NCI-H1930 (cell line): ENCODE data around the gene PBX4.

Source experiments
- DNase-seq, 2 experiments: peaks; one replicate each; lab custom pipeline; 2025; lab: John Stamatoyannopoulos, UW

The PBX4 gene

DNA sequence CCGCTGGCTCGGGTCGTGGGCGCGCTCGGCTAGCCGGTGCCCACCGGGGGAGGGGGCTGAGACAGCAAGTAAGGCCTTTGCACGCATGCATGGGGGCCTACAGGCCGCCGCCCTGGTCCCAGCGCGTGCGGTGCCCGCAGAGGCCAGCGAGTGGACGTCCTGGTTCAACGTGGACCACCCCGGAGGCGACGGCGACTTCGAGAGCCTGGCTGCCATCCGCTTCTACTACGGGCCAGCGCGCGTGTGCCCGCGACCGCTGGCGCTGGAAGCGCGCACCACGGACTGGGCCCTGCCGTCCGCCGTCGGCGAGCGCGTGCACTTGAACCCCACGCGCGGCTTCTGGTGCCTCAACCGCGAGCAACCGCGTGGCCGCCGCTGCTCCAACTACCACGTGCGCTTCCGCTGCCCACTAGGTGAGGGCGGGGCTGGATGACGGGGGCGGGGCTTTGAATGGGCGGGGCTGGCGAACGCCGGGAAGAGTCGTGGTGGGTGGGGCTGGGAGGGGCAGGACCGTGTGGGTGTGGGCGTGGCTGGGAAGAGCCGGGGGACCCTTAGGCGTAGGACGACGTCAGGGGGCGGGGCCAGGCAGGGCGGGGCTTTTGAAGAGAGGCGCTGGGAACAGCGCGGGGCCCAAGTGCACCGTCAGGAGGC, 78.3 kb downstream of the PBX4 start:
- peak; percentile 24 to 37 for DNase-seq

DNA sequence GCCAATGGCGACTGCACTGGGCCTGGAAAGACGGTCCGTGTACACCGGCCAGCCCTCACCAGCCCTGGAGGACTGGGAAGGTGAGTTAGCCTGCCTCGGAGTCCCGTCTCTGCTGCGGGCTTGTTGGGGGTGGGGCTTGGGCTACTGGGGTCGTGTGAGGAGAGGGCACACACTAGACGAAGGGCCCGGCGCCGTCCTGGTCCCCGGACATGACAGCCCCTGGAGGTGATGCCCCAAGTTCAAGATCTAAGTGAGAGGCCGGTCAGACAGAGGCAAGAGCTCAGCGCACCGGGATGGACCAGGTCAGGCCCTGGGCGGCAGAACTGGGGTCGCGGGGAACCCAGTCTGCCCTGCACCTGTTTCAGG, 78.8 kb downstream of the PBX4 start:
- DNase-seq = no peak

DNA sequence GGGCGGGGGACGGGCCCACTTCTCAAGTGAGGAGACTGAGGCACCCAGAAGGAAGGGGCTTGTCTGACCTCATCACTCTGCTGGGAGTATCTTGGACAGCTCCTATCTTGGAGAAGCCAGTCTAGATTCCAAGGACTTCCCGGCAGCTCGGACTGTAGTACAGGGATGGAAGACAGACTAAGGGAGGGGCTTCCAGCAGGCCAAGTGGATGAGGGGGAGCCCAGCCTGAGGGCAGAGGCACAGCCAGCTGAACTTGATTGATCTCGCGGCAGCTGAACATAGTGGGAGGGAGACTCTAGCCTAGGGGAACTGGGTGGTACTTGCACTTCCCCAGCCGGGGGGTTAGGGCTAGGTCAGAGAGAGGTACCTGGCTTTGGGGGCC, 79.7 kb downstream of the PBX4 start:
- DNase-seq = no peak

DNA sequence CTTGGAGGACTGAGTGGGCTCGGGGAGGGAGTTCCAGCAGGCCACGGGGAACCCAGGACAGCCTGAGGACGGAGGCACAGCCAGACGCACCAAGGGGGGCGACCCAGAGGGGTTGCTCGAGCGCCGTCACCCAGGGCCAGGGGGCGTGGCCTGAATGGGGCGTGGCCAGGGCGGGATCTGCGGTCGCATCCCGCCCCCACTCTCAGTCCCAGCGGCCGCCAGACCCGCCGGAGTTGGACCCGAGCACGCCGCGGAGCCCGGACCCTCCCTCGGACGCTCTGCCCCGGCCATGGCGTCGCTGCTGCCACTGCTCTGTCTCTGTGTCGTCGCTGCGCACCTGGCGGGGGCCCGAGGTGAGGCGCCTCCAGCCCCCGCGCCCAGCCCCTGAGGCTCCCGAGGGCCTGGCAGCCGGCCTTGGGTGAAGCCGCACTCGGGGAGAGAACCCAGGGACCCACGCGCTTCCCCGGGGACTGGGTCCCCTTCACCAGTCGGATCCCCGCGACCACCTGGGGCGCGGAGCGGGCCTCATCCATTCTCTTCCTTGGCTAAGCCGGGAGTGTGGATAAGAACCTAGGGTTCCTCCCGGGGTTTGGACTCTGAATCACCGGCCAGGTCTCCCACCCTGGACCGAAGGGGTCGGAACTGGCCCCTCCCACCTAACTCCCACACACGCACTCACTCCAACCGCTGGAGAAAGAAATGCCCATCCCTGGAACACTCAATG, 80.3 kb downstream of the PBX4 start, which contains the start of gene CILP2:
TSS of gene CILP2 (plus strand) at position 205 of the 724 bp plus-strand sequence. CDS start at position 290, 85 bp downstream.
- peak in 1 of 2 experiments; percentile 40 for DNase-seq

DNA sequence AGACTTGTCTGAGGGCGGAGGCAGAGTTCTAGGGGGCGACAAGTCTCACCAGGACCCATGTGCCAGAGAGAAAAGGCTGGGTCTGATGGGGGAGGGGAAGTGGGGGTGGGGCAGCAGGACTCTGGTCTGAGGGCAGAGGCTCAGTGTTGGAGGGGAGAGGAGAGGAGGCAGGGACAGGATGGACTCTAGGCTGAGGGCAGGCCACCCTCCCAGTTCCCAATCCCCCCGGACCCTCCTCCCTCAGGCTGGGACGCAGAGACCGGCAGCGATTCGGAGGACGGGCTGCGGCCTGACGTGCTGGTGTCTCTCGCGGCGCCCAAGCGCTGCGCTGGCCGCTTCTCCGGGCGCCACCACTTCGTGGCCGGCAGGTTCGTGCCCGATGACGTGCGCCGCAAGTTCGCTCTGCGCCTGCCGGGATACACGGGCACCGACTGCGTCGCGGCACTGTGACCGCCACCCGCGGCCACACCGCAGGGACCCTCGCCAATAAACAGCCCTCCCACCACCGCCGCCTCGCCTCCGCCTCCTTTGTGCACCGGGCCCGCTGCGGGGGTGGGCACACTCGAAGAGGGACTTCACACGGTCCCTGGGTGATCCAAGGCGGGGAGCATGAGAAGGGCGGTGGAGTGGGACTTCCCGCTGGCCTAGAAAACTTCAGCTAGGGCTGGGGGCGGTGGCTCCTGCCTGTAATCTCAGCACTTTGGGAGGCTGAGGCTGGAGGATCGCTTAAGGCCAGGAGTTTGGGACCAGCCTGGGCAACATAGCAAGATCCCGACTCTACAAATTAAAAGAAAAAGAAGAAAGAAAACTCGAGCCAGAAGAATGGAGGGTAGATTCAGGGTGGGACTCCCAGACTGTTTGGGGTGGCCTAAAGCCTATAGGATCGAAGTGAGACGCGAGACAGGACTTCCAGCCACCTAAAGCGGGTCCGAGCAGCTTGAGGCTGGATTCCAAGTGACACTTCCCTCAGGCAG, 81.1 kb downstream of the PBX4 start:
- DNase-seq = peak in 1 of 2 experiments; percentile 20

DNA sequence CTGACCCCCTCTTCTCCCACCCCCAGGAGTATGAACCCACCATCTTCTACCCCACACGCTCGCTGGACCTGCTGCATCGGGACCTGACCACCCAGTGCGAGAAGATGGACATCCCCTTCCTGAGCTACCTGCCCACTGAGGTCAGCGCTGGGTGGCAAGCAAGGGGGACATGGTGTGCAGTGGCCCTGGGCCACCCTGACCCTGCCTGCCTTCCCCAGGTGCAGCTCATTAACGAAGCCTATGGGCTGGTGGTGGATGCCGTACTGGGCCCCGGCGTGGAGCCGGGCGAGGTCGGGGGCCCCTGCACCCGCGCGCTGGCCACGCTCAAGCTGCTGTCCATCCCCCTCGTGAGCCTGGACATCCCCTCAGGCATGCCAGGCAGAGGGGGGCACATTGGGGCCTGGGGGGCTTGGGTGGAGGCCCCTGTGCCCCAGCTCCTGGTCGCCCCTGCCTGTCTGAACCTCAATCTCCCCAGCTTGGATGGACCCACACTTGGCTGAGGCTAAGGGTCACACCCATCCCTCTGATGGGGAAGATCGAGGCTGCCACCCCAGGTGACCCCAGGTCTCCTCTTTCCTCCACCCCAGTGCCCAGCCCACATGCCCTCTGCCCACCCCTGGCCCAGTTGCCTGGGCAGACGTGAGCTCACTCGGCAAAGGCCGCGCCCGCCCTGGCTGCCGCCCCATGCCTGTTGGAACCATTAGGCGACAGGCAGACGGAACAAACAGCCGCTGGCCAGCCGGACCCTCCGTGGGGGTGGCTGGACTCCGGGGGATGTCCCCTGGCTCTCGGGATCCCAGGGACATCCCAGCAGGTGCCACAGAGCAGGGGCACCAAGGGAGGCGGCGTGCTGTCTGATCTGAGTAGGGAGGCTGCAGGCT, 82.9 kb downstream of the PBX4 start:
- no peak for DNase-seq

DNA sequence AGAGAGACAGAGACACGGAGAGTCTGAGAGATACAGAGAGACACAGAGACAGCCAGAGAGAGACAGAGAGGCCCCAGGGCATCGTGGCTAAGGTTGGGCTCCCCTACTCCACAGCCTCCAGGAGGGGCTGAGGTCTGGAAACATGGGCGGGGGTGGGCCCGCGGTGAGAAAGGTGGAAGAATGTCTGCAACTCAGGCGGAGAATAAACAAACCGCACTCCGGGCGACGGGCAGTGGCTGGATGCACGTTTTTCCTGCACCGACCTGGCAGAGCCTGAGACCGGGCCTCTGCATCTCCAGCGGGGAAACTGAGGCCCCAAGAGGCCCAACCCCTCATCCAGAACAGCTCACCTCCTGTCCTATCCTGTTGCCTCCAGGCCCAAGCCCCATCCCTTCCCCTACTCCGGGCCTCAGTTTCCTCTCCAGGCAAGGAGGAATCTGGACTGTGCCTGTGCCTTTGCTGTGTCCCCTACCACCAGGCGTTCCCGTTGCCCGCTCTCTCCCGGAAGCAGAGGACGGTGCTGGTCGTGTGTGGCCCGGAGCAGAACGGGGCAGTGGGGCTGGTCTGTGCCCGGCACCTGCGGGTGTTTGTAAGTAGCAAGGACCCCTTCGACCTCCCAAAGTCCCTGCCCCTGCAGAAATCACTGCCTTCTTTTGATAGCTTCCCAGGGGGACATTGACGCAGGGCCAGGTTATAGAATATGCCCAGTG, 83.8 kb downstream of the PBX4 start:
- DNase-seq = no peak

DNA sequence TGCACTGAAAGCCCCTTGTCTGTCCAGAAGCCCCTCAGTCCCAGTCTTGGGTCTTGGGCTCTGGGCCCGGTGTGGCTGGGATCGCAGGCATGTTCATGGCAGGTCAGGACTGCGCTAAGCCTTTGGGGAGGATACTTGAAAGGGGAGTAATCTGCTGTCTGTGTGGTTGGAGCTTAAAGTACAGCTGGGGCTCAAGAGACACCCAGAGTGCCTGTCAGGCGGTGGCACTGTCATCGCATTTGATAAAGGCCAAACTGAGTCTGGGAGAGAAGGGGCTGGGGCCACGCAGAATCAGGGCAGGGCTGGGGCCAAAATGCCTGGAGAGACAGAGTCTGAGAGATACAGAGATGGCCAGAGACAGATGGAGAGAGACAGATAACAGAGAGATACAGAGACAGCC, 84.6 kb downstream of the PBX4 start:
- no peak for DNase-seq

DNA sequence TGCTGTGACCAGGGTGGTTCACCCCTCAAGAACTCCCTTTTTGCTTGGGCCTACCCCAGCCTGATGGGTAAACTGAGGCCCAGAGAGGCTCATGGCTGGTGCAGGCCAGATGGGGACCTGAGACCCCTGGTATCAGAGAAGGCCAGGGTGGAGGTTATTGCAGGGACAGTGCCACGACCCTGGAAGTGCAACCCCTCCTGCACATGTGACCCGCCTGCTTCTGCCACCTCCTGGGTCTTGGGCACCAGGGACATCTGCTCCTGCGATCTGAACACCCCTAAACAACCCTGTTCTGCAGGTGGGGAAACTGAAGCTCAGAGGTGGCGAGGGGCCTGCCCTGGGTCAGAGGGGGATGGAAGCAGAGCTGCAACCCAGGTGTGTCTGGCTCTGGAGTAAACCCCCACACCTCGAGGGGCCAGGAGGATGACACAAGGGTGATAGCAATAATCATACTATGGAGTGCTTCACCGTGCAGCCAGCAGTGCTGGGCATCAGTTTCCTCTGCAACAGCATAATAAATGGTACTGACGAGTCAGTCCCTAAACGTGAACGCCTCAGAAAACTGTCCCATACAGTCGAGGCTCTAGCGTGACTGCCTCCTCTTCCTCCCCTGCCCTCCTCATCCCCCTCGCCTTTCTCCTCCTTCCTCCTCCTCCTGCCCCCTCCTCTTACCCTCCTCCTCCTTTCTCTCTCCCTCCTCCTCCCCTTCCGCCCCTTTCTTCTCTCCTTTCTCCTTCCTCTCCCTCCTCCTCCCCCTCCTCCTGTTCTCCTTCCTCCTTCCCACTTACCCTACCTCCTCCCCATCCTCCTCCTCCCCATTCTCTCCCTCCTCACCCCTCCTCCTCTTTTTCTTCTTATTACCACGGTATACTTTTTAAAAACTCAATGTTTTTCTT, 85.4 kb downstream of the PBX4 start:
- DNase-seq = no peak

DNA sequence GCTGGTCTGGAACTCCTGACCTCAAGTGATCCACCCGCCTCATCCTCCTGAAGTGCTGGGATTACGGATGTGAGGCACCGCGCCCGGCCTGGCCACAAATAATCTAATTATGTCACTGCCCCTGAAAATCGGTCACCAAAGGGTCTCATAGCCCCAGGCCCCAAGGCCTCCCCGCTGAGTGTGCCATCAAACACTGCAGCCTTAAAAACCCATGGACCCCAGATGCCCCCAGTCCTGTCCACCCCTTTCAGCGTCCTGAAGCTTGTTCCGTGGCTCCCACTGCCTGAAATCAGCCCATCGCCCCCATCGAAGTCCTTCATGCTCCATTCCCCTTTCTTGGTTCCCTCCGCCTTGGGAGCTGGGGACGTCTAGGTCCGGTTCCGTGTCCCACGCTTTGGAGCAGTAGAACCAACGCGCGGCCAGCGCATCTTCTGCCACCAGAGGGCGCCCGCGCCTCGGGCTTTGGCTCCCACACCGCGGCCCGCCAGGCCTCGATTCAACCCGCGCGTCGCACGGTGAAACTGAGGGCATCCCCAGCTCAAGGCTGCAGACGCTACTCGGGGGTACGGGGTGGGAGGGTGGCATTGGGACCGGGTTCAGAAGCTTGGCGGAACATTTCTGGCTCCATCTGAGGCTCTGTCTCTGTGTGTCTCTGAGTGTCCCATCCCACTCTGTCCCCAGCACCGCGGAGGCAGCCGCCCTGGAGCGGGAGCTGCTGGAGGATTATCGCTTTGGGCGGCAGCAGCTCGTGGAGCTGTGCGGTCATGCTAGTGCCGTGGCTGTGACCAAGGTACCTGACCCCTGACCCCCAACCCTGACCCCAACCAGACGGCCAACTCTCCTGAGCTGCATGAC, 86.3 kb downstream of the PBX4 start:
- DNase-seq = peak; percentile 44 to 54

DNA sequence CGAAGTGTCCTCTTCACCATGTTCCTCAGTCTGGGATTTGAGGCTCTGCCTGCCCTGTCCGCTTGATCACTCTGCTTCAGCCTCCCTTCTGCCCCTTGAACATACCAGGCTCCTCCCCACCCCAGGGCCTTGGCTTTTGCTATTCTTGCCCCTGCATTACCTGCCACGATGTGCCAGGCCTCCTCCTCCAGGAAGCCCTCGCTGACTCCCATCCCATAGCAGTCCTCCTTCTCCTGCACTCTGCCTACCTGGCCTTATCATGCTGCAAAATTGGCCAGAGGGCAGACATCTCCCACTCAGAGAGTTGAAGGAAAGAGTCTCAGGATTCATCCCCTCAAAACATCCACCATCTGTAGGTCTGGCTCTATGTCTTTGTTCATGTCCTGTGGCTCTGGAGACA, 87.6 kb downstream of the PBX4 start:
- DNase-seq = no peak

DNA sequence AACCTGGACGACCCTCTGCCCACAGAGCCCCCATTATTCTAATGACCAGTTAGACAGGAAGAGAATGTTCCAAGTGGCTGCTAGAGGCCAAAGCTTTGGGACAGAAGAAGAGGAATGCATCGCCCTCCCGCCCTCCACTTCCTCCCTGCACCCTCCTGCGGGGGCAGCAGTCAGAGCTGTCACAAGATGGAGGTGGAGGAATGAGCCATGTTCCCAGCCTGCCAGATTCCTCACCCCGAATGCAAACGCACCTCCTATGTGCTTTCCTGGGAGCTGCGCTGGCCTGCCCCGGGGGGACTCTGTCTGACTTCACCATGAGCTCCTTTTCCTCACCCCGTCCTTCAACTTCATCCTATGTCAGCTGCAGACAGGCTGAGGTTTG, 88.1 kb downstream of the PBX4 start:
- DNase-seq = no peak

DNA sequence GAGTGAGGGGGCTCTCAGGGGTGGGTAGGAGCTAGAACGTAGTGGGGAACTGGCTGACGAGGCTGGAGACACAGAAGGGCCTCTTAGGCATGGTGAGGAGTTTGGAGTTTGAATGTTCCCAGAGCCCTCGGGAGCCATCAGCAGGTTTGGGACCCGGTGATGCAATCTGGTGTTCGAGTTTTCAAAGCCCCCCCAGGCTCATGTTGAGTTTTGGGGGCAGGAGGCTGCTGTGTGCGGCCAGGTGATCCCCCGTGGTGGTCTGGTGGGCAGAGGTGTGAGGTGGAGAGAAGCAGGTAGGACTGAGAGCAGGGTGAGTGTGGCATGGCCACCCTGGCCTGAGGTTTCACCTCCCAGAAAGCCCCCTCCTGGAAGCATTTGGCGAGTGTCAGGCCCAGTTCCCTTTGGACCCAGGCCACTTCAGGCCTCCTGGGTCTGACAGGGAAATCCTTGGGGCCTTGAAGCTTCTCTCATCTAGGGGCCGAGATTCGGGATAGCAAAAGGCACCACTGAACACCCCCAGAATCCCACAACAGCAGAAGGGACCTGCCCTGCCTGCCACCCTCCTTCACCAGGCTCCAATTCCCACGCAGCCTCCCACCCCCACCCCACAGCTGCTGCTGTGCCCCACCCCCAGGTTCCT, 88.6 kb downstream of the PBX4 start:
- no peak for DNase-seq

DNA sequence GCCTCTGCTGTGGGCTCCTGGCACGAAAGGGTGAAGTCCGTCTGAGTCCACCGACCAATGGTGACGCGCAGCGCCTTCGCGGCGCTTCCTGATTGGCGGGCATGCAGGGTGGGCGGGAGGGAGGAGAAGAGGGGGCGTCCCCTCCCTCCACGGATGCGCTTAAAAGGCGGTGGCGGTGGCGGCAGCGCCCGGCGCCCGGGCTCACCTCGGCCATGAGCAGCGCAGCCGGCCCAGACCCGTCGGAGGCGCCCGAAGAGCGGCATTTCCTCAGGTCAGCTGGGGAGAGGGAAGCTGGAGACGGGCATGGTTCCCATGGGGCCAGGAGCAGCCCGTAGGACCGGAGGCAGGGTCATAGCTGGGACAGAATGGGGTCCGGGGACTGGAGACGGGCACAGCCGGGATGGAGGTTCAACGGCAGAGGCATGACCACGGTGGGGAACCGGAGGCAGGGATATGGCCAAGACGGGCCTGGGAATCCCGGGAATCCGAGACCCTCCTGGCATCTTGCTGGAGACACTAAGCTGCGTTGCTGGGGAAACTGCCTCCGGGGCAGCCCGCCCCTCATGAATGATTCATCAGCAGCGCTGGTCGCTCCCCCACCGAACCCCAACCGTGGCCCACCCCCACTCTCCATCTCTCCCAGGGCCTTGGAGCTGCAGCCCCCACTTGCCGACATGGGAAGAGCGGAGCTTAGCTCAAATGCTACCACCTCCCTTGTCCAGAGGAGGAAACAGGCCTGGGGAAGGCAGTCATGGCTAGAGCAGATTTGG, 89.6 kb downstream of the PBX4 start, which contains the start of gene YJEFN3:
TSS of gene YJEFN3 (plus strand) at position 191 of the 770 bp plus-strand sequence. CDS start at position 213, 22 bp downstream.
- no peak for DNase-seq

DNA sequence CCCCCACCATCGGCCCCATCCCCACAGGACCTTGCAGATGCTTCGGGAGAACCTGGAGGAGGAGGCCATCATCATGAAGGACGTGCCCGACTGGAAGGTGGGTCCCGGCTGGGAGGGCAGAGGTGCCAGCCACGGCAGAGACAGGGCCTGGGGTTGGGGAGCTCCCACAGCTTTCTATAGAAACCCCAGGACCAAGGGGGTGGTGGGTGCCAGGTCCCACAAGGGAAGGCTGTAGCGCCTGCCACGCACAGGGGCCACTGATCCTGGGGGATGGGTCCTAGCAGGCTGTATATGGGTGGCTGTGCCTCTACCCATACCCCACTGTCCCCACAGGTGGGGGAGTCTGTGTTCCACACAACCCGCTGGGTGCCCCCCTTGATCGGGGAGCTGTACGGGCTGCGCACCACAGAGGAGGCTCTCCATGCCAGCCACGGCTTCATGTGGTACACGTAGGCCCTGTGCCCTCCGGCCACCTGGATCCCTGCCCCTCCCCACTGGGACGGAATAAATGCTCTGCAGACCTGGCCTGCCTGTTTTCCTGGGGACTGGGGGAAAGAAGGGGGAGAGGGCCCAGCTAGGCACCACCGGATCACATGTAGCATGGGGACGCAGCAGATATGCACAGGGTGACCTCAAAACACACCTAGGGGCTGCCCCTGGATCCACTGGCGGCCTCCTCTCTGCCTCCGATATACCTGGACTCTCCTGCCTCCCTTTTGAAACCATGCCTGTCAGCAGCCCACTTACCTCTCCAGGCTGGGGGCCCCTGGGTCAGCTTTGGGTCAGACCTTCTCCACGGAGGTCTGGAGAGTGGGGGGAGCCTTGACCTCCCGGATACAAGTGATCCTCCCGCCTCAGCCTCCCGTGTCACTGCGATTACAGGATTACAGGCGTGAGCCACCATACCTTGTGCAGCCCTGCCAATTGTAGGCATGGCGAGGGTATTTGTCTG, 90.5 kb downstream of the PBX4 start:
- no peak for DNase-seq

DNA sequence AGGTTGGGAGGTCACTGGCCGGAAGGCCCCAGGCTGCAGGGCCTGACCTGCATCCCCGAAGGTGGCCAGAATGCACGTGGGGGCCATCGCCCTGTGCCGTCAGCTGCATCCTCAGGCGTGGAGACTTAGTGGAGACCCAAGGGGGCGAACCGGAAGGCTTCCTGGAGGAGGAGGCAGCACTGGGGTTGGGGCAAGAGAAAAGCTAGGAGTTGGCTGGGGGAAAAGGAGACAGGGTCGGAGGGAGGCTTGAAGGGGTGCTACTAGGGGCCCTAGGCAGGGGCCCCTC, 91.2 kb downstream of the PBX4 start:
- no peak for DNase-seq
